Neural crest cell (in vitro differentiated cells): ENCODE results near the gene TJP3. TPM values are rescaled to one million over a fixed set of nuclear protein-coding genes. Genes with fewer than 3 reads are reported as not detected.

Source experiments
- DNase-seq: peaks from one replicate; pipeline ENCODE4 v3.0.0; 2021; ENCODE audit warnings: low read depth, mixed read lengths, low spot score
- H3K27ac Mint-ChIP-seq: one replicate; pipeline ENCODE4 v1.8.0; 2021; ENCODE audit warnings: mild to moderate bottlenecking, mixed read lengths; ENCODE audit not compliant: unreplicated experiment
- H3K27me3 Mint-ChIP-seq: 2 replicates; pipeline ENCODE4 v1.8.0; 2021; ENCODE audit warnings: low read depth, mild to moderate bottlenecking, mixed read lengths
- H3K36me3 Mint-ChIP-seq: 2 replicates; pipeline ENCODE4 v1.8.0; 2021; ENCODE audit warnings: low read depth, mild to moderate bottlenecking, mixed read lengths
- H3K4me1 Mint-ChIP-seq: 2 replicates; pipeline ENCODE4 v1.8.0; 2021; ENCODE audit warnings: mixed read lengths
- H3K4me3 Mint-ChIP-seq: one replicate; pipeline ENCODE4 v1.8.0; 2021; ENCODE audit warnings: mild to moderate bottlenecking, mixed read lengths
- H3K9me3 Mint-ChIP-seq: 2 replicates; pipeline ENCODE4 v1.8.0; 2021; ENCODE audit warnings: mixed read lengths
- CTCF ChIP-seq: fragments of 200-600 bp; sonication (generic); conservative IDR thresholded peaks from 2 replicates; pipeline ENCODE4 v1.5.0; 2021; ENCODE audit warnings: antibody characterized with exemption, mild to moderate bottlenecking
- total RNA-seq: library from RNA; stranded (reverse); gene quantifications from 2 replicates; pipeline ENCODE4 v1.2.1, GENCODE V29; 2021

Gene TJP3
- total RNA-seq, 1 donor from 2014 or later, result not detected

- peaks cover 19% of the 10 kb centered on the region for H3K4me1 Mint-ChIP-seq
These were observed 25.9 kb upstream of the TJP3 start for GRCh38 chr19:3682286-3682685.

GRCh38 chr19:3682741-3683404 is 25.3 kb upstream of the TJP3 start:
- no peak overlapping the region for H3K27ac Mint-ChIP-seq
- H3K4me1 Mint-ChIP-seq, result peaks cover 21% of the 10 kb centered on the region
- no peak overlapping the region for H3K4me3 Mint-ChIP-seq
- DNase-seq, result no peak
- H3K9me3 Mint-ChIP-seq, result no peaks in the 10 kb centered on the region
- peaks cover 15% of the 10 kb centered on the region for H3K36me3 Mint-ChIP-seq
- no peak for TF ChIP-seq CTCF
- no peaks in the 10 kb centered on the region for H3K27me3 Mint-ChIP-seq

More at GRCh38 chr19:3682286-3682685, 25.9 kb upstream of the TJP3 start:
- Mint-ChIP-seq H3K36me3 (peaks cover 15% of the 10 kb centered on the region), H3K27ac (no peak overlapping the region), H3K27me3 (no peaks in the 10 kb centered on the region), H3K4me3 (no peak overlapping the region), H3K9me3 (no peaks in the 10 kb centered on the region)
- TF ChIP-seq CTCF, result no peak
- no peak for DNase-seq

GRCh38 chr19:3683405-3684053 is 24.7 kb upstream of the TJP3 start:
- peaks cover 21% of the 10 kb centered on the region for H3K4me1 Mint-ChIP-seq

GRCh38 chr19:3684054-3684816 is 23.9 kb upstream of the TJP3 start:
- TF ChIP-seq CTCF, result no peak
- Mint-ChIP-seq H3K36me3 (peaks cover 15% of the 10 kb centered on the region), H3K9me3 (no peaks in the 10 kb centered on the region), H3K4me3 (peak overlapping the region; percentile 35), H3K4me1 (peaks cover 21% of the 10 kb centered on the region), H3K27me3 (no peaks in the 10 kb centered on the region), H3K27ac (no peak overlapping the region)
- no peak for DNase-seq

More at GRCh38 chr19:3683405-3684053, 24.7 kb upstream of the TJP3 start:
- H3K36me3 Mint-ChIP-seq, result peaks cover 15% of the 10 kb centered on the region
- no peaks in the 10 kb centered on the region for H3K27me3 Mint-ChIP-seq
- H3K27ac Mint-ChIP-seq, result no peak overlapping the region
- TF ChIP-seq CTCF, result no peak
- H3K9me3 Mint-ChIP-seq, result no peaks in the 10 kb centered on the region
- H3K4me3 Mint-ChIP-seq, result no peak overlapping the region
- no peak for DNase-seq

GRCh38 chr19:3684817-3685410 is 23.3 kb upstream of the TJP3 start:
- Mint-ChIP-seq H3K27ac (no peak overlapping the region), H3K9me3 (no peaks in the 10 kb centered on the region), H3K27me3 (no peaks in the 10 kb centered on the region), H3K4me3 (no peak overlapping the region), H3K4me1 (peaks cover 21% of the 10 kb centered on the region), H3K36me3 (peaks cover 15% of the 10 kb centered on the region)
- DNase-seq, result no peak
- no peak for TF ChIP-seq CTCF
